ENCODE results near the gene TRIM7. TPM values are rescaled to one million over a fixed set of nuclear protein-coding genes. Genes with fewer than 3 reads are reported as not detected.
"Not testable (repeated sequence)": the region's sequence is repeated elsewhere in the genome, so short reads cannot be mapped to it uniquely, and the experiment has no call there.

Gene TRIM7
- total RNA-seq, 1 donor from 2014 or later = 0.93 TPM

- Mint-ChIP-seq H3K27me3 (ENCODE audit: unreplicated experiment) (peaks cover 9% of the 10 kb centered on the region), H3K4me1 (ENCODE audit: low read depth, unreplicated experiment) (peaks cover 8% of the 10 kb centered on the region), H3K27ac (ENCODE audit: unreplicated experiment) (no peak overlapping the region), H3K4me3 (ENCODE audit: unreplicated experiment) (peak overlapping the region; percentile 10), H3K36me3 (ENCODE audit: unreplicated experiment) (no peaks in the 10 kb centered on the region), H3K9me3 (ENCODE audit: unreplicated experiment) (peaks cover 2% of the 10 kb centered on the region)
- peak; percentile 78 for DNase-seq
- TF ChIP-seq CTCF (IDR thresholded peaks at IDR 0.05; ENCODE audit: partially characterized antibody, unreplicated experiment) = peak; percentile 60
Measured at GRCh38 chr5:181181650-181182565, 23.1 kb downstream of the TRIM7 start.

GRCh38 chr5:181177559-181177958 lies 27.4 kb downstream of the TRIM7 start:
- peaks cover 12% of the 10 kb centered on the region for H3K27me3 Mint-ChIP-seq (ENCODE audit: unreplicated experiment)
- not testable (repeated sequence) for H3K4me3 Mint-ChIP-seq (ENCODE audit: unreplicated experiment); DNase-seq; H3K9me3 Mint-ChIP-seq (ENCODE audit: unreplicated experiment); H3K27ac Mint-ChIP-seq (ENCODE audit: unreplicated experiment); H3K4me1 Mint-ChIP-seq (ENCODE audit: low read depth, unreplicated experiment); H3K36me3 Mint-ChIP-seq (ENCODE audit: unreplicated experiment)

DNA sequence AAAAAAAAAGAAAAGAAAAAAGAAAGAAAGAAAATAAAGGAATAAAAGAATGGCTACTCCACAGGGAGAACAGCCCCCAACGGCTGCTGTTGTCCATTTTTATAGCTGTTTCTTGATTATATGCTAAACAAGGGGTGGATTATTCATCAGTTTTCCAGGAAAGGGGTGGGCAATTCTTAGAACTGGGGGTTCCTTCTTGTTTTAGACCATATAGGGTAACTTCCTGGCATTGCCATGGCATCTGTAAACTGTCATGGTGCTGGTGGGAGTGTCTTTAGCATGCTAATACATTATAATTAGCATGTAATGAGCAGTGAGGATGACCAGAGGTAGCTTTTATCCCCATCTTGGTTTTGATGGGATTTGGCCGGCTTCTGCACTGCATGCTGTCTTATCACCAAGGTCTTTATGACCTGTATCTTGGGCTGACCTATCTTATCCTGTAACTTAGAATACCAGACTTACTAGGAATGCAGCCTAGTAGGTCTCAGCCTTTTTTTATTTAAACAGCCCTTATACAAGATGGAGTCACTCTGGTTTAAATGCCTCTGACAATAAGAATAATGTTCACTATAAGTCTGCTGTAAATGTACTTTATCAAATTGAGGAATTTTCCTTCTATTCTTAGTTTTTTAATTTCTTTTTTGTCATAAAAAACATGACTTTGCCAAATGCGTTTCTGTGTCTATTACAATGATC lies 28.6 kb downstream of the TRIM7 start:
- no peaks in the 10 kb centered on the region for H3K36me3 Mint-ChIP-seq (ENCODE audit: unreplicated experiment)
- no peak overlapping the region for H3K4me3 Mint-ChIP-seq (ENCODE audit: unreplicated experiment)
- peaks cover 6% of the 10 kb centered on the region for H3K9me3 Mint-ChIP-seq (ENCODE audit: unreplicated experiment)
- TF ChIP-seq CTCF (IDR thresholded peaks at IDR 0.05; ENCODE audit: partially characterized antibody, unreplicated experiment) = no peak
- peaks cover 6% of the 10 kb centered on the region for H3K4me1 Mint-ChIP-seq (ENCODE audit: low read depth, unreplicated experiment)
- no peak for DNase-seq
- H3K27ac Mint-ChIP-seq (ENCODE audit: unreplicated experiment) = no peak overlapping the region
- peaks cover 12% of the 10 kb centered on the region for H3K27me3 Mint-ChIP-seq (ENCODE audit: unreplicated experiment)

DNA sequence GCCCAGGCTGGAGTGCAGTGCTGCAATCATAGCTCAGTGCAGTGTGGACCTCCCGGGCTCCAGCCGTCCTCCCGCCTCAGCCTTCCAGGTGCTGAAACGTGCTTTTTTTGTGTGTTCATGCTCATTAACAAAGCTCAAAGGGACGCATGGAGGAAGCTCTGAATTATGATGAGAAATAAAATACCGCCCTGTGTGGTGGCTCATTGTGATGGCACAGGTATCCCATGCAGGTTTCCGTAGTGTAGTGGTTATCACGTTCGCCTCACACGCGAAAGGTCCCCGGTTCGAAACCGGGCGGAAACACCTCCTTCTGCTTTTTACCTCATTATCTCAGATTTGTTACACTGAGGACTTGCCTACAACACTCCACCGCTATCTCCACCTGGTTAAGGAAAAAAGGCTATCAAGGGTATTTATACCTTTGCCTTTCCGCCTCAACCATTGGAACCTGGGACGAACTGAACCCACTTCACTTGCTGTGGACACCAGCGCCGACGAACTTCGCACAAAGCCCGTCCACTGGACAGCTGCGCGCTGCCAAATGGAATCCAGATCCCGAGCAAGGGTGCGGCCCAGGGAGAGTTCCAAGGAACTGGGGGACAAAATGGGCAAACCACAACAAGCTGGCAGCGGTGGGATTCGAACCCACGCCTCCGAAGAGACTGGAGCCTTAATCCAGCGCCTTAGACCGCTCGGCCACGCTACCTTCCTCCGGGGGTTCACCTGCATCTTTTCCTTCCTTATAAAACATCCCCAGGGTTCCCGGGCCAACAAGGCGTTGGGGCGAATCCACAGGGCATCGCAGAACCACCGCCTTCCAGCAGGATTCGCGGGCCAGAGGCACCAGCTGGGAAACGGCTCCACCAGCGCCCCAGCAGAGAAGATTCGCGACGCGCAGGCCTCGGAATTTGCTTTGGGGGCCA lies 31.3 kb downstream of the TRIM7 start:
- Mint-ChIP-seq H3K27ac (ENCODE audit: unreplicated experiment) (no peak overlapping the region), H3K36me3 (ENCODE audit: unreplicated experiment) (peaks cover 4% of the 10 kb centered on the region), H3K4me3 (ENCODE audit: unreplicated experiment) (peak overlapping the region; percentile 77), H3K9me3 (ENCODE audit: unreplicated experiment) (peaks cover 14% of the 10 kb centered on the region), H3K4me1 (ENCODE audit: low read depth, unreplicated experiment) (peaks cover 7% of the 10 kb centered on the region), H3K27me3 (ENCODE audit: unreplicated experiment) (peaks cover 22% of the 10 kb centered on the region)
- TF ChIP-seq CTCF (IDR thresholded peaks at IDR 0.05; ENCODE audit: partially characterized antibody, unreplicated experiment) = no peak
- no peak for DNase-seq

DNA sequence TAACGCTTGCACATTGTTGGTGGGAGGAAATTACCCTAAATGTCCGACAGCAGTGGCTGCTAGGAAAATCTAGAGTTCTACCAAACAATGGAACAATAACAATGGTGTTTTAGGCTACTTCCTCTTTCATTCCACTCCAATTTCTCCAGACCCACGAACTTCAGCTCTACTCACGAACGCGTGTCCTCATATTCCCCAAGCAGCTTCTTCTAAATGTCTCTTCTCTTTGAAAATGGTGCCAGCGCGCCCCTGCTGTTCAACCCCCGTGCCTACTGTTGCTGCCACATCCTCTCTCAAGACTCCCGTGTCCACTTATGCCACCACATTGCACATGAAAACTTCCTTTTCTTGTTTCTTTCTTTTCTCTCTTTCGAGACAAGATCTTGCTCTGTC lies 32.0 kb downstream of the TRIM7 start:
- no peak for TF ChIP-seq CTCF (IDR thresholded peaks at IDR 0.05; ENCODE audit: partially characterized antibody, unreplicated experiment)
- Mint-ChIP-seq H3K27me3 (ENCODE audit: unreplicated experiment) (peaks cover 22% of the 10 kb centered on the region), H3K4me3 (ENCODE audit: unreplicated experiment) (peak overlapping the region; percentile 77), H3K36me3 (ENCODE audit: unreplicated experiment) (peaks cover 4% of the 10 kb centered on the region), H3K27ac (ENCODE audit: unreplicated experiment) (no peak overlapping the region), H3K4me1 (ENCODE audit: low read depth, unreplicated experiment) (peaks cover 7% of the 10 kb centered on the region), H3K9me3 (ENCODE audit: unreplicated experiment) (peaks cover 14% of the 10 kb centered on the region)
- no peak for DNase-seq
